KMS-11 (cell line): ENCODE results near the gene R3HDM4.

Experiments
- H2AFZ ChIP-seq: fragments of 200-600 bp; sonication (generic); 2 replicates; pipeline ENCODE4 v1.6.1; 2016; ENCODE audit warnings: antibody characterized with exemption, mixed run types, low read depth
- H3K27ac ChIP-seq: fragments of 200-600 bp; sonication (generic); 2 replicates; pipeline ENCODE4 v1.6.1; 2016; ENCODE audit warnings: mild to moderate bottlenecking, mixed run types
- H3K27me3 ChIP-seq: fragments of 200-600 bp; sonication (generic); 2 replicates; pipeline ENCODE4 v1.6.1; 2017; ENCODE audit warnings: mild to moderate bottlenecking, low read depth, mixed run types, moderate library complexity; ENCODE audit not compliant: insufficient read depth
- H3K36me3 ChIP-seq: fragments of 200-600 bp; sonication (generic); 2 replicates; pipeline ENCODE4 v1.6.1; 2017; ENCODE audit warnings: mild to moderate bottlenecking, mixed run types; ENCODE audit not compliant: insufficient read depth
- H3K4me1 ChIP-seq: fragments of 200-600 bp; sonication (generic); 2 replicates; pipeline ENCODE4 v1.6.1; 2016; ENCODE audit warnings: mild to moderate bottlenecking, low read depth, mixed run types; ENCODE audit not compliant: poor library complexity, severe bottlenecking
- H3K4me2 ChIP-seq: fragments of 200-600 bp; sonication (generic); 2 replicates; pipeline ENCODE4 v1.7.0; 2016; ENCODE audit warnings: mild to moderate bottlenecking, mixed run types
- H3K4me3 ChIP-seq: fragments of 200-600 bp; sonication (generic); IDR thresholded peaks from 2 replicates; pipeline ENCODE4 v1.6.1; 2017; ENCODE audit warnings: low read depth, low read length, mixed read lengths; ENCODE audit not compliant: insufficient read depth
- H3K79me2 ChIP-seq: fragments of 200-600 bp; sonication (generic); 2 replicates; pipeline ENCODE4 v1.6.1; 2016; ENCODE audit warnings: low read depth, mixed run types; ENCODE audit not compliant: insufficient read depth
- H3K9ac ChIP-seq: fragments of 200-600 bp; sonication (generic); 2 replicates; pipeline ENCODE4 v1.6.1; 2016; ENCODE audit warnings: mild to moderate bottlenecking, mixed run types
- H4K20me1 ChIP-seq: fragments of 200-600 bp; sonication (generic); 2 replicates; pipeline ENCODE4 v1.6.1; 2016; ENCODE audit warnings: mild to moderate bottlenecking, mixed run types; ENCODE audit not compliant: insufficient read depth
- TF ChIP-seq, protein P1 (sequence below): fragments of 200-600 bp; sonication (generic); conservative IDR thresholded peaks from 2 replicates; pipeline ENCODE4 v1.6.1; 2017; ENCODE audit warnings: low read depth, mild to moderate bottlenecking, antibody characterized with exemption, low read length, moderate library complexity, mixed read lengths

Gene R3HDM4

DNA sequence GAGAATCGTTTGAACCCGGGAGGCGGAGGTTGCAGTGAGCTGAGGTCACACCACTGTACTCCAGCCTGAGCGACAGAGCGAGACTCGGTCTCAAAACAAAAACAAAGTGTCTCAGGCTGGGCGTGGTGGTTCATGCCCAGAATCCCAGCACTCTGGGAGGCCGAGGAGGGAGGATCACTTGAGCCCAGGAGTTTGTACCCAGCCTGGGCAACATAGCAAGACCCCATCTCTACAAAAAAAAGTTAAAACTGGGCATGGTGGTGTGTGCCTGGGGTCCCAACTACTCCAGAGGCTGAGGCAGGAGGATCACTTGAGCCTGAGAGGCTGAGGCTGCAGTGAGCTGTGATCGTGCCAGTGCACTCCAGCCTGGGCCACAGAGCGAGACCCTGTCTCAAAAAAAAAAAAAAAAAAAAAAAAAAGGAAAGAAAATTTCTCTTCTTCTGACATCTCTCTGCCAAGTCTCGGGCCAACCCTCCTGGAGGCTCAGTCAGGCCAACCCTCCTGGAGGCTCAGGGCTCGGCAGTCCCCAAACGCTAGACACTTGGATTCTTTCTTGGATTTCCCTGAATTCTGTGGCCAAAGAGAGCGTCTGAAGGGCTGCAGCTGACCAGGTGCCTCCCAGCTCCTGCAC lies 39.1 kb upstream of the R3HDM4 start:
- Histone ChIP-seq H3K36me3 (no peaks in the 10 kb centered on the region), H3K27ac (no peak overlapping the region), H2AFZ (no peak overlapping the region), H3K9ac (no peak overlapping the region), H4K20me1 (no peaks in the 10 kb centered on the region), H3K4me3 (no peak overlapping the region), H3K4me2 (no peak overlapping the region), H3K27me3 (no peaks in the 10 kb centered on the region), H3K79me2 (no peaks in the 10 kb centered on the region), H3K4me1 (no peaks in the 10 kb centered on the region)
- TF ChIP-seq, protein P1, sequence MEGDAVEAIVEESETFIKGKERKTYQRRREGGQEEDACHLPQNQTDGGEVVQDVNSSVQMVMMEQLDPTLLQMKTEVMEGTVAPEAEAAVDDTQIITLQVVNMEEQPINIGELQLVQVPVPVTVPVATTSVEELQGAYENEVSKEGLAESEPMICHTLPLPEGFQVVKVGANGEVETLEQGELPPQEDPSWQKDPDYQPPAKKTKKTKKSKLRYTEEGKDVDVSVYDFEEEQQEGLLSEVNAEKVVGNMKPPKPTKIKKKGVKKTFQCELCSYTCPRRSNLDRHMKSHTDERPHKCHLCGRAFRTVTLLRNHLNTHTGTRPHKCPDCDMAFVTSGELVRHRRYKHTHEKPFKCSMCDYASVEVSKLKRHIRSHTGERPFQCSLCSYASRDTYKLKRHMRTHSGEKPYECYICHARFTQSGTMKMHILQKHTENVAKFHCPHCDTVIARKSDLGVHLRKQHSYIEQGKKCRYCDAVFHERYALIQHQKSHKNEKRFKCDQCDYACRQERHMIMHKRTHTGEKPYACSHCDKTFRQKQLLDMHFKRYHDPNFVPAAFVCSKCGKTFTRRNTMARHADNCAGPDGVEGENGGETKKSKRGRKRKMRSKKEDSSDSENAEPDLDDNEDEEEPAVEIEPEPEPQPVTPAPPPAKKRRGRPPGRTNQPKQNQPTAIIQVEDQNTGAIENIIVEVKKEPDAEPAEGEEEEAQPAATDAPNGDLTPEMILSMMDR = no peak

DNA sequence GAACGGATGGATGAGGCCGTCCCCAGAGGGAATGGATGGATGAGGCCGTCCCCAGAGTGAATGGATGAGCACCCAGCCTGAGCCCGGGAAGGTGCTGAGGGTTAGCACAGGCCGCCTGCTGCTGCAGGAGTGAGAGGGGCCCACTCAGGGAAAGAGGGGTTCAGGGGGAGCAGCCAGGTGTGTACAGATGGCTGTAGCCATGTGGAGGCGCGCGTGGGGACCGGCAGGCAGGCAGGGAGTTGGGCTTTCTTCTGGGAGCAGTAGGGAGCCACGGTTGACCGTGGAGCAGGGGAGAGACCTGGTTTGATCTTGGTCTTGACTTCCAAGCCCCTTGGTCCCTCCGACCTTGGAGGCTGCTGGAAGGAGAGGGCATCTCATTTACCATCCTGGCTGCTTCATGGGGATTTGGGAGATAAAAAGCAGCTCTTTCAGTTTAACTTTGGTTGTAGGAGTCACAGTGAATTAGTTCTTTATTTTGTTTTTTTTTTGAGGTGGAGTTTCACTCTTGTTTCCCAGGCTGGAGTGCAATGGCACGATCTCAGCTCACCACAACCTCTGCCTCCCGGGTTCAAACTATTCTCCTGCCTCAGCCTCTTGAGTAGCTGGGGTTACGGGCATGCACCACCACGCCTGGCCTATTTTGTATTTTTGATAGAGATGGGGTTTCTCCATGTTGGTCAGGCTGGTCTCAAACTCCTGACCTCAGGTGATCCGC lies 37.5 kb upstream of the R3HDM4 start:
- Histone ChIP-seq H3K36me3 (no peaks in the 10 kb centered on the region), H4K20me1 (no peaks in the 10 kb centered on the region), H2AFZ (no peak overlapping the region), H3K4me2 (no peak overlapping the region), H3K4me3 (no peak overlapping the region), H3K27ac (no peak overlapping the region), H3K79me2 (no peaks in the 10 kb centered on the region), H3K4me1 (no peaks in the 10 kb centered on the region), H3K9ac (no peak overlapping the region), H3K27me3 (no peaks in the 10 kb centered on the region)
- TF ChIP-seq, protein P1 = no peak

DNA sequence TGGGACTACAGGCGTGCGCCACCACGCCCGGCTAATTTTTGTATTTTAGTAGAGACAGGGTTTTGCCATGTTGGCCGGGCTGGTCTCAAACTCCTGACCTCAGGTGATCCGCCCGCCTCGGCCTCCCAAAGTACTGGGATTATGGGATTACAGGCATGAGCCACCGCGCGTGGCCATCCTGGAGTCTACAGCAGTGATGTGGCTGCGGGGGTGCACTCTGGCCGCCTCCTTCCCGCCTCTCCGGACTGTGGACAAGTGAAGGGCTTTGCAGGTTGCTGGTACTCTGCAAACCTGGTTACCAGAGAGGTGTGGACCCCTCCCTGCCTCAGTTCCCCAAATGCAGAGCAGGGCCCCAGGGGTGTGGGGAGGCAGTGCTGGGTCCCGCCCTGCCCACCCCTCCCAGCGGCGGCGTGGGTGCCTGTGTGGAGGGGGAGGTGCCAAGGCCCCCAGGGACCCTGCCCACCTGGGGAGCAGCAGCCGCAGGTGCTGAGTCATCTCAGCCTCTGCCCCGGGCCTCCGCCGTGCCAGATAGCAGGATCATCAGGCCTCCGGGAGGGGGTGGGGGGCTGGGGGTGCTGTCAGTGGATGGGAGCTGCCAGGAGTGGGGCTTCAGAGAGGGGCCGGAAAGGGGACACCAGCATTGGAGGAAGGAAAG lies 36.0 kb upstream of the R3HDM4 start:
- Histone ChIP-seq H4K20me1 (no peaks in the 10 kb centered on the region), H3K36me3 (no peaks in the 10 kb centered on the region), H3K27ac (no peak overlapping the region), H3K4me3 (no peak overlapping the region), H3K4me1 (no peaks in the 10 kb centered on the region), H3K4me2 (no peak overlapping the region), H3K27me3 (no peaks in the 10 kb centered on the region), H2AFZ (no peak overlapping the region), H3K9ac (no peak overlapping the region), H3K79me2 (no peaks in the 10 kb centered on the region; the same call in 1 of the 2 replicates)
- TF ChIP-seq, protein P1 = no peak

DNA sequence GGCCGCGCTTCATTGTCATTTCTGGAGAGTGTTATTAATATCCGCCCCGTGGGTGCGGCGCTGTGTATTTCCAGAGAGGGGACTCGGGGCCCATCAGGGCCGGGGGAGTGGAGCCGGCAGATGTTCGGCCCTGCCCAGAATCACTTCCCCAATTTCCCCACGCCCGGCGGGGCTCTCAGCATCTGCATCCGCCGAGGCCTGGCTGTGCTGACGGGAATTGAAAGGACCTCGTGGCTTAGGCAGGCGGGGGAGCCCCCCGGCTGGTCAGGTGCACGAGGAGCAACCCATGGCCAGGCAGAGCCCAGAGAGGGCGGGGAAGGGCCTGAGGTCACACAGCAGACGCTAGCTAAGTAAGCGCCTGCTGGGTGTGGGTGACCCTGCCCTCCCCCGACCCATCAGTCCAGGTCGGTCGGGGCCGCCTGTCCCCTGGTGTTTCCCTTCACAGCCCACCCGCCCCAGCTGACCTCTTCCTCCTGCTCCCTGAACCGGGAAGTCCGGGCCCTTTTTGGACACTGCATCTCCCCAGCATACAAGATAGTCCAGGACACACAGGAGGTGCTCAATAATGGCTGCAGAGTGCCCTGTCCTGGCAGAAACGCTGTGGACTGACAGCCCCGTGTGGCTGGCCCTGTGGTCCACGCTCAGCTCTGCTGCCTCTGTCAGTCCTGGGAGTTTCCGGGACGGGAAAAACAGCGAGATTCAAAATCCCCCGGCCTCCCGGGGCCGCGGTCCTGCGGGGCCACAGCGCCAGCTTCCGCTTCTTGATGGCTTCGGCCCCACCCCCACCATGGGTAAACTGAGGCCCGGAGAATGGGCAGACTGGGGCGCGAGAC lies 34.9 kb upstream of the R3HDM4 start:
- no peak overlapping the region for H2AFZ ChIP-seq
- H3K79me2 ChIP-seq = no peaks in the 10 kb centered on the region; the same call in 1 of the 2 replicates

More for the DNA sequence above, 34.9 kb upstream of the R3HDM4 start:
- H3K27ac ChIP-seq = no peak overlapping the region
- H3K9ac ChIP-seq = no peak overlapping the region
- H3K4me2 ChIP-seq = no peak overlapping the region
- H3K4me1 ChIP-seq = no peaks in the 10 kb centered on the region
- no peaks in the 10 kb centered on the region for H3K27me3 ChIP-seq
- TF ChIP-seq, protein P1 = no peak
- no peaks in the 10 kb centered on the region for H4K20me1 ChIP-seq
- no peak overlapping the region for H3K4me3 ChIP-seq
- no peaks in the 10 kb centered on the region for H3K36me3 ChIP-seq
